Measurements from ENCODE around the gene NMUR1.

The NMUR1 gene

DNA sequence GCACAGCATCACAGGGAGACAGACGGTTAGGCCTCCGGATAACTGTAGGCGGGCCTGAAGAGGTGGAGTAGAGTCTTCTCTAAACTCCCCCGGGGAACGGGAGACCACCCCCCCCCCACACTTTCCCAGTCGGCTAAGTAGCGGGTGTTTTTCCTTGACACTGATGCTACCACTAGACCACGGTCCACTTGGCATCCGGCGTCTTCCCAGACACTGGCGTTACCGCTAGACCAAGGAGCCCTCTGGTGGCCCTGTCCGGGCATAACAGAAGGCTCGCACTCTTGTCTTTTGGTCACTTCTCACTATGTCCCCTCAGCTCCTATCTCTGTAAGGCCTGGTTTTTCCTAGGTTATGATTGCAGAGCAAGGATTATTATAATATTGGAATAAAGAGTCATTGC lies 40.3 kb downstream of the NMUR1 start:
- H3K4me1 ChIP-seq (ENCODE audit: control insufficient read depth in 5 of 5, insufficient read depth in 5 of 5, low read length in 5 of 5): no peaks in the 10 kb centered on the region
- H3K9ac ChIP-seq (ENCODE audit: low read length in 5 of 5): no peak overlapping the region

DNA sequence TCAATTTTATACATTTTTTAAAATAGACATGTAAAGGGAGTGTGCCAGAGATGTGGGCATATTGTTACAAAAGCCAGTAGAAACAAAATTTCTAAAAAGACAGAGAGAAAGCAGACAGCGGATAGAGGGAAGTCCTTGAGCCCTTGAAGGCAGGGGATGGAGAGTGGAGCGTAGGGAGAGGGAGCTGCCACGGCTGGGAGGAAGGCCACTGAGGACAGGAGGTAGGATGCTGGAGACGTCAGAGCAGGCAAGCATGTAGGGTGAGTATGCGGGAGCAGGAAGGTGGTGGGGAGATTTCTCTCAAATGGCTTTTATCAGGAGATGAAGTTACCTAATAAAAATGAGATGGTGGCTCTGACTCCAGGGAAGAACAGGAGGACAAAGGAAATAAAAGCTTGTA lies 41.9 kb downstream of the NMUR1 start:
- H3K4me1 ChIP-seq (ENCODE audit: control insufficient read depth in 5 of 5, insufficient read depth in 5 of 5, low read length in 5 of 5): peaks cover 0 to 10% (median 2%) of the 10 kb centered on the region in 5 donors
- H3K9me3 ChIP-seq (ENCODE audit: control insufficient read depth in 5 of 5, low read length in 5 of 5): no peaks in the 10 kb centered on the region
- H3K4me3 ChIP-seq (ENCODE audit: low read depth in 1 of 5, low read length in 5 of 5): no peak overlapping the region
- no peaks in the 10 kb centered on the region for H3K36me3 ChIP-seq (ENCODE audit: control insufficient read depth in 5 of 5, insufficient read depth in 5 of 5, low read length in 5 of 5)
- H3K27ac ChIP-seq (ENCODE audit: low read depth, low read length): no peak overlapping the region
- no peak overlapping the region for H3K9ac ChIP-seq (ENCODE audit: low read length in 5 of 5)
- no peaks in the 10 kb centered on the region for H3K27me3 ChIP-seq (ENCODE audit: control insufficient read depth in 5 of 5, insufficient read depth in 4 of 5, low read length in 5 of 5)

More for the DNA sequence above, 40.3 kb downstream of the NMUR1 start:
- no peaks in the 10 kb centered on the region for H3K27me3 ChIP-seq (ENCODE audit: control insufficient read depth in 5 of 5, insufficient read depth in 4 of 5, low read length in 5 of 5)
- no peak overlapping the region for H3K4me3 ChIP-seq (ENCODE audit: low read depth in 1 of 5, low read length in 5 of 5)
- no peak overlapping the region for H3K27ac ChIP-seq (ENCODE audit: low read depth, low read length)
- H3K9me3 ChIP-seq (ENCODE audit: control insufficient read depth in 5 of 5, low read length in 5 of 5): no peaks in the 10 kb centered on the region
- no peaks in the 10 kb centered on the region for H3K36me3 ChIP-seq (ENCODE audit: control insufficient read depth in 5 of 5, insufficient read depth in 5 of 5, low read length in 5 of 5)

DNA sequence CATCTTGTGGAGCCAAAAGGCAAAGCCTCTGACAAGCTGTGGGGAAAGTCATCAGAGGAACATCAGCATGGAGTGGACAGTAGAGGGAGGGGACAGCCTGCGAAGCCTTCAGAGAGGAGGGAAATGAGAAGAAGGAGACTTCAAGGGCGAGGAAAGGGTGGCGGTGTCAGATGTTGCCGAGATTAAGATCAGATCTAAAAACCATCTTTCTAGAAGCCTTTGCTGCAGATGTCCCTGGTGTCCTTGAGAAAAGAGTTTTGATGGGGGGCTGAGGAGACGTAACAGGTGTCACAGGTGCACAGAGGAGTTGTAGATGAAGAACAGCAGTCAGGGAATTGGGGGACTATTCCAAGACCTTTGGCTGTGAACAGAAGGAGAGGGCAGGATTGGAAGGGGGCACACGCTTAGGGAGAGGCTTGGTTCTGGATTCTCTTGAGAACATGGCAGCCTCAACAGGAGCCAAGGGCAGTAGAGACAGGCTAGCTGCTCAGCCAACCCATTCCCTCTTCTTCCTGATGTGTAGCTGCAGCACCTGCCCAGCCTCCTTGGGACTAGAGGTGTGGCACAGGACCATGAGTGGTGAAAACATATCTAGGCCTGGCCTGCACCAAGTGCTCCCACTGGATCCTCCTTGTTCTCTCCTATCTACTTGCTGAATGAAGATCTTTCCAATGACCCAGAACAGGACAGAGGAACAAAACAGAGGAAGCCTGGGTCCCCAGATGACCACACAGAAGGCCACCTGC lies 43.2 kb downstream of the NMUR1 start:
- Histone ChIP-seq H3K4me3 (ENCODE audit: low read depth in 1 of 5, low read length in 5 of 5) (no peak overlapping the region), H3K36me3 (ENCODE audit: control insufficient read depth in 5 of 5, insufficient read depth in 5 of 5, low read length in 5 of 5) (no peaks in the 10 kb centered on the region), H3K4me1 (ENCODE audit: control insufficient read depth in 5 of 5, insufficient read depth in 5 of 5, low read length in 5 of 5) (peaks cover 0 to 22% (median 12%) of the 10 kb centered on the region in 5 donors), H3K9me3 (ENCODE audit: control insufficient read depth in 5 of 5, low read length in 5 of 5) (no peaks in the 10 kb centered on the region), H3K27me3 (ENCODE audit: control insufficient read depth in 5 of 5, insufficient read depth in 4 of 5, low read length in 5 of 5) (no peaks in the 10 kb centered on the region), H3K9ac (ENCODE audit: low read length in 5 of 5) (no peak overlapping the region), H3K27ac (ENCODE audit: low read depth, low read length) (no peak overlapping the region)

DNA sequence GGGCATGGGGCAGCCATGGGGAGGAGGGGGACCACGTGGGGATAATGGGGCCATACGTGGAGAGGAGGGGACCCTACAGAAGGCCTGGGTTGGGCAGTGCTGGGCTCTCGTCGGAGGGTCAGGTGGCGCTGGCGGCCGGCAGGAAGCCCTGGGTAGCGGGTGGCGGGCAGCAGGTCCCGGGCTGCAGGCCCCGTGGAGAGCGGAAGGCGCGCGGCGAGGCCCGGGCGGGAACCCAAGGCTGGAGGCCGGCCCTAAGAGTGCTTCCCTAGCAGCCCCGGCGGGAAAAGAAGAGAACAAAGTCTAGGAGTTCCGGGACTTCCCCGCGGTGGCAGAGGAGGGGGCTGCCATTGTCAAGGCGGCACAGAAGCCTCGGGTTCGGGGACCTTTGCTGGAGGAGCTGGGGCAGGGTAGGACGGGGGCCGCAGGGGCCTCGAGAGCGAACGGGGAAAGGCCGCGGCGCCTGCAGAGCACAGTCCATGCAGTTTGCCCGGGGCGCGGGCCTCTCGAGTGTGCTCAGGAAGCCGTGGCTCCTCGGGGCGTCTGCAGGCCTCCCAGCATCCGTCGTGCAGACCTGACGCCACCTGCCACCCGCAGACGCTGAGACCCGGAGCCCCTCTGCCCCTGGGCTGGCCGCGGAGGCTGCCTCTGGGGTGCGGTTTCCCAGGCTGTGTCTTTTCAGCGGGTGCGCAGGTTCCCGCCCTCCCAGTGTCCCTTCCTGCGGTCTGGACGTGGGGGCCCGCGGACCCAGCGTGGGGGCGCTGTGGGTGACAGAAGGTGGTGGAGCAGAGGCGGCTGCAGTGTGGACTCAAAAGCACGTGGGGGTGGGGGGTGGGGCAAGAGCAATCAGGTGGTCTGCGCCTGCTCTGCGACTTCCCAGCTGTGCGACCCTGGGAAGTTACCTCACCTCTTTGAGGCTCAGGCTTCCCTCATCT lies 46.6 kb downstream of the NMUR1 start:
- H3K4me3 ChIP-seq (ENCODE audit: low read depth in 1 of 5, low read length in 5 of 5): peak overlapping the region; percentile 61 to 82 (median 75)
- H3K27ac ChIP-seq (ENCODE audit: low read depth, low read length): peak overlapping the region; percentile 67
- peak overlapping the region; percentile 58 to 92 (median 86) for H3K9ac ChIP-seq (ENCODE audit: low read length in 5 of 5)
- H3K36me3 ChIP-seq (ENCODE audit: control insufficient read depth in 5 of 5, insufficient read depth in 5 of 5, low read length in 5 of 5): no peaks in the 10 kb centered on the region
- H3K27me3 ChIP-seq (ENCODE audit: control insufficient read depth in 5 of 5, insufficient read depth in 4 of 5, low read length in 5 of 5): no peaks in the 10 kb centered on the region
- H3K4me1 ChIP-seq (ENCODE audit: control insufficient read depth in 5 of 5, insufficient read depth in 5 of 5, low read length in 5 of 5): peaks cover 0 to 22% (median 14%) of the 10 kb centered on the region in 5 donors
- no peaks in the 10 kb centered on the region for H3K9me3 ChIP-seq (ENCODE audit: control insufficient read depth in 5 of 5, low read length in 5 of 5)

DNA sequence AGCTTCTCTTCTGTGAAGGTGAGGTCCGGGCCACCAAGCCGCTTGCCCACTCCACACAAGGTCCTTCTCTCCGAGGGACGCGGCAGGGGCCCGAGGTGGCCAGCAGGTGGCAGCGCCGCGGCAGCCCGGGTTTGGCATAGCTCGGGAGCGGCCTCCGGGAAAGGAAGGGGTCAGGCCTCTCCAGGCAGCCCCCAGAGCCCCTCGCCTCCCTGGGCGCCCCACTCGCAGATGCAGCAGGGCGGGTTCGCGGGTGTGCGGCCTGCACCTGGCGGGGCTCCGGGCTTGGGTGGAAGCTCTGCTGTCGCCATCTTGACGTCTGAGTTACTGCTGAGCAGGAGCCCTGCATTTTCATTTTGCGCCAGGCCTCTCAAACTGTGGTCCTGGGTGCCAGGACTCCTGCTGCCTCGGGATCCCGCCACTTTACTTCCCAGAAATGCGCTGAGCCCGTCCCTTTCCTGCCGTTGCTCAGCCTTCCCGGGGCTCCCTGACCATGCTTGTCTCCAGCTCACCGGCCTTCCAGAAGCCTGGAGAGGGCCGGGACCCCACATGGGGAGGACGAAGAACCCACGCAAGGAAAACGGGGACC lies 47.3 kb downstream of the NMUR1 start:
- Histone ChIP-seq H3K27ac (ENCODE audit: low read depth, low read length) (peak overlapping the region; percentile 67), H3K9ac (ENCODE audit: low read length in 5 of 5) (peak overlapping the region; percentile 58 to 92 (median 86)), H3K27me3 (ENCODE audit: control insufficient read depth in 5 of 5, insufficient read depth in 4 of 5, low read length in 5 of 5) (no peaks in the 10 kb centered on the region)

DNA sequence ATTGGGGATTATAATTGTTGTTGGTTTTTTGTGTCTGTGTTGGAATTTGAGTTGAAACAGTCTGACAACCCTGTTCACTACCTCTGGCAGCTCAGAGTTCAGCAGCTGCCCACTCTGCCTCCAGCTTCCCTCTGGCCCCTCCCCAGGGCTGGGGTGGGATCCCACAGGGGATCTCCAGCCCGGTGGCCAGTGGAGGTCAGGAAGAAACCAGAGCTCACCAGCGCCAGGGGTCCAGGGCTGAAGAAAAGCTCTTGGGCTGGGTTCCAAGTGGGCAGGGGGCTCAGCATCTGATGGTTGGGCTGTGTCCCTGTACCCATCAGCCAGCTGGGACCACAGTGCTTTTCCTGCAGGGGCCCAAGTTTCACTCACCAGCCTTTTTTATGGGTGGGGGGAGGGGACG lies 49.5 kb downstream of the NMUR1 start:
- Histone ChIP-seq H3K9me3 (ENCODE audit: control insufficient read depth in 5 of 5, low read length in 5 of 5) (no peaks in the 10 kb centered on the region), H3K9ac (ENCODE audit: low read length in 5 of 5) (no peak overlapping the region), H3K4me3 (ENCODE audit: low read depth in 1 of 5, low read length in 5 of 5) (no peak overlapping the region), H3K27ac (ENCODE audit: low read depth, low read length) (no peak overlapping the region), H3K36me3 (ENCODE audit: control insufficient read depth in 5 of 5, insufficient read depth in 5 of 5, low read length in 5 of 5) (no peaks in the 10 kb centered on the region), H3K4me1 (ENCODE audit: control insufficient read depth in 5 of 5, insufficient read depth in 5 of 5, low read length in 5 of 5) (peaks cover 0 to 22% (median 14%) of the 10 kb centered on the region in 5 donors), H3K27me3 (ENCODE audit: control insufficient read depth in 5 of 5, insufficient read depth in 4 of 5, low read length in 5 of 5) (no peaks in the 10 kb centered on the region)

More for the DNA sequence above, 47.3 kb downstream of the NMUR1 start:
- peaks cover 0 to 22% (median 14%) of the 10 kb centered on the region in 5 donors for H3K4me1 ChIP-seq (ENCODE audit: control insufficient read depth in 5 of 5, insufficient read depth in 5 of 5, low read length in 5 of 5)
- H3K4me3 ChIP-seq (ENCODE audit: low read depth in 1 of 5, low read length in 5 of 5): peak overlapping the region; percentile 61 to 82 (median 75)
- no peaks in the 10 kb centered on the region for H3K9me3 ChIP-seq (ENCODE audit: control insufficient read depth in 5 of 5, low read length in 5 of 5)
- no peaks in the 10 kb centered on the region for H3K36me3 ChIP-seq (ENCODE audit: control insufficient read depth in 5 of 5, insufficient read depth in 5 of 5, low read length in 5 of 5)

DNA sequence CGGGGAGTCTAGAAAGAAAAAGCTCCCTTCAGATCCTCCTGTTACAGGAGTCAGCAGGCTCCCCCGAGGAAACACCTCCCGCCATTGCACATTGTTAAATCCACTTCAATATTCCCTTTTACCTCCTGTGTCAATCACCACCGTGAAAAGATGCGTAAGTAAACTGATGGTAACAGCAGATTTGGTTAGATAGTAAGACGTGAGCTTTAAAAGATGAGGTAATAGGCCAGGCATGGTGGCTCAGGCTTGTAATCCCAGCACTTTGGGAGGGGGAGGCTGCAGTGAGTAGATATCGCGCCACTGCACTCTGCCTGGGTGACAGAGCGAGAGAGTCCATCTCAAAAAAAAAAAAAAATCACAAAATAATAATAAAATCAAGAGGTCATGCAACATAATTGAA lies 50.8 kb downstream of the NMUR1 start:
- H3K4me1 ChIP-seq (ENCODE audit: control insufficient read depth in 5 of 5, insufficient read depth in 5 of 5, low read length in 5 of 5): peaks cover 0 to 22% (median 14%) of the 10 kb centered on the region in 5 donors
- no peaks in the 10 kb centered on the region for H3K27me3 ChIP-seq (ENCODE audit: control insufficient read depth in 5 of 5, insufficient read depth in 4 of 5, low read length in 5 of 5)

DNA sequence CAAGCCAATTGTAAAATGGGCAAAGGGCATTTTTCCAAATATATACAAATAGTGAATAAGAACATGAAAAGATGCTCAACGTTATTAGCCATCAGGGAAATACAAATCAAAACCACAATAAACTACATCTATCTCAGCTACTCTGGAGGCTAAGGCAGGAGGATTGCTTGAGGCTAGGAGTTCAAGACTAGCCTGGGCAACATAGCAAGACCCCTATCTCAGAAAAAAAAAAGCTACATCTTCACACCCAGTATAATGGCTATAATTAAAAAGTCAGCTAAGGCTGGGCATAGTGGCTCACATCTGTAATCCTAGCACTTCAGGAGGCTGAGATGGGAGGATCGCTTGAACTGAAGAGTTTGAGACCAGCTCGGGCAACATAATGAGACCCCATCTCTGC lies 53.3 kb downstream of the NMUR1 start:
- Histone ChIP-seq H3K36me3 (ENCODE audit: control insufficient read depth in 5 of 5, insufficient read depth in 5 of 5, low read length in 5 of 5) (no peaks in the 10 kb centered on the region), H3K4me3 (ENCODE audit: low read depth in 1 of 5, low read length in 5 of 5) (no peak overlapping the region), H3K4me1 (ENCODE audit: control insufficient read depth in 5 of 5, insufficient read depth in 5 of 5, low read length in 5 of 5) (peaks cover 0 to 2% (median 0%) of the 10 kb centered on the region in 5 donors), H3K9me3 (ENCODE audit: control insufficient read depth in 5 of 5, low read length in 5 of 5) (no peaks in the 10 kb centered on the region), H3K27ac (ENCODE audit: low read depth, low read length) (no peak overlapping the region), H3K27me3 (ENCODE audit: control insufficient read depth in 5 of 5, insufficient read depth in 4 of 5, low read length in 5 of 5) (no peaks in the 10 kb centered on the region), H3K9ac (ENCODE audit: low read length in 5 of 5) (no peak overlapping the region)

More for the DNA sequence above, 50.8 kb downstream of the NMUR1 start:
- H3K9ac ChIP-seq (ENCODE audit: low read length in 5 of 5): no peak overlapping the region
- no peaks in the 10 kb centered on the region for H3K9me3 ChIP-seq (ENCODE audit: control insufficient read depth in 5 of 5, low read length in 5 of 5)
- H3K27ac ChIP-seq (ENCODE audit: low read depth, low read length): no peak overlapping the region
- H3K36me3 ChIP-seq (ENCODE audit: control insufficient read depth in 5 of 5, insufficient read depth in 5 of 5, low read length in 5 of 5): no peaks in the 10 kb centered on the region
- no peak overlapping the region for H3K4me3 ChIP-seq (ENCODE audit: low read depth in 1 of 5, low read length in 5 of 5)

DNA sequence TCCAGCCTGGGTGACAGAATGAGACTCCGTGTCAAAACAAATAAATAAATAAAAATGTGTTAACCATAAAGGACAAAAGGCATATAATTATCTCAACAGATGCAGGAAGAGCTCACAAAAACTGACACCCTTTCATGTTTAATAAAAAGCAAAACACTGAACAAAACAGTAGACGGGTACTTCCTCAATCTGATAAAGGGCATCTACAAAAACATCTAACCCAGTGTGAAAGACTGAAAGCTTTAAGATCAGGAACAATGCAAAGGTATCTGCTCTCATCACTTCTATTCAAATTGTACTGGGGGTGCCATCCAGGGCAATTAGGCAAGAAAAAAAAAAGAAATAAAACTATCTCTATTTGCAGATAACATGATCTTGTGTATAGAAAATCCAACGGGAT lies 54.3 kb downstream of the NMUR1 start:
- Histone ChIP-seq H3K27me3 (ENCODE audit: control insufficient read depth in 5 of 5, insufficient read depth in 4 of 5, low read length in 5 of 5) (no peaks in the 10 kb centered on the region), H3K36me3 (ENCODE audit: control insufficient read depth in 5 of 5, insufficient read depth in 5 of 5, low read length in 5 of 5) (no peaks in the 10 kb centered on the region), H3K4me1 (ENCODE audit: control insufficient read depth in 5 of 5, insufficient read depth in 5 of 5, low read length in 5 of 5) (no peaks in the 10 kb centered on the region), H3K4me3 (ENCODE audit: low read depth in 1 of 5, low read length in 5 of 5) (no peak overlapping the region), H3K9ac (ENCODE audit: low read length in 5 of 5) (no peak overlapping the region), H3K9me3 (ENCODE audit: control insufficient read depth in 5 of 5, low read length in 5 of 5) (no peaks in the 10 kb centered on the region), H3K27ac (ENCODE audit: low read depth, low read length) (no peak overlapping the region)

Measured in subcutaneous abdominal adipose tissue (tissue), 5 donors.